Transverse colon (tissue), 4 donors: Measurements from ENCODE around the gene MARCHF7. TPM values are rescaled to one million over a fixed set of nuclear protein-coding genes. Genes with fewer than 3 reads are reported as not detected.
A peak's percentile ranks its signal among the peaks of the same experiment; 100 is the strongest.

Experiments
- DNase-seq: peaks from one replicate; pipeline ENCODE4 v3.0.0-alpha.2; 2019
- H3K27ac ChIP-seq, 4 donors: fragments of 200-600 bp; sonication (generic); 2 replicates each; pipeline ENCODE4 v1.5.1; 2016 to 2018; ENCODE audit warnings: inconsistent platforms in 4 of 4
- H3K27me3 ChIP-seq: fragments of 200-600 bp; sonication (generic); 2 replicates; pipeline ENCODE4 v1.5.1; 2017; ENCODE audit warnings: inconsistent platforms
- H3K36me3 ChIP-seq, 4 donors: fragments of 200-600 bp; sonication (generic); 2 replicates each; pipeline ENCODE4 v1.5.1; 2017 to 2019; ENCODE audit warnings: inconsistent platforms in 4 of 4
- H3K4me1 ChIP-seq, 4 donors: fragments of 200-600 bp; sonication (generic); 2 replicates each; pipeline ENCODE4 v1.5.1; 2017 to 2020; ENCODE audit warnings: inconsistent platforms in 4 of 4
- H3K4me3 ChIP-seq, 4 donors: fragments of 200-600 bp; sonication (generic); 1 replicate in 1 of 4; 2 replicates in 3 of 4; pipeline versions ENCODE4 v1.5.1 to v1.6.1; 2017 to 2019; ENCODE audit warnings: inconsistent platforms in 4 of 4
- H3K9me3 ChIP-seq, 2 donors: fragments of 200-600 bp; sonication (generic); 2 replicates each; pipeline ENCODE4 v1.5.1; 2017 to 2019; ENCODE audit warnings: inconsistent platforms in 2 of 2
- CTCF ChIP-seq, 5 experiments: fragments of 200-600 bp in 3 of 5; fragments of 450-650 bp in 2 of 5; sonication (generic) in 3 of 5; IDR thresholded peaks; 1 replicate in 2 of 5; 2 replicates in 3 of 5; pipeline ENCODE4 v1.5.1; 2016 to 2017; ENCODE audit warnings: antibody characterized with exemption in 5 of 5, inconsistent platforms in 3 of 5, mild to moderate bottlenecking in 2 of 5, moderate library complexity in 1 of 5
- EP300 ChIP-seq: sonication (generic); formaldehyde crosslinking; IDR thresholded peaks from one replicate; pipeline ENCODE4 v1.6.1; 2017; ENCODE audit warnings: antibody characterized with exemption, low read depth
- POLR2A ChIP-seq: fragments of 450-650 bp; IDR thresholded peaks from one replicate; pipeline ENCODE4 v1.6.1; 2016; ENCODE audit warnings: antibody characterized with exemption, mild to moderate bottlenecking, moderate library complexity
- POLR2AphosphoS5 ChIP-seq, 3 donors: sonication (generic); formaldehyde crosslinking; IDR thresholded peaks; one replicate each; pipeline ENCODE4 v1.6.1; 2016; ENCODE audit warnings: antibody characterized with exemption in 3 of 3
- WGBS, 2 donors: methylation state at CpG; one replicate each; pipeline ENCODE4 v1.1.5; 2018; ENCODE audit warnings: low coverage in 1 of 2; 5-methylcytosine and 5-hydroxymethylcytosine counted together
- in situ Hi-C, 4 donors: fragments of 200-750 bp; cut with MboI; loops; one replicate each; pipeline versions ENCODE4 v1.15.0 to v1.15.1; 2017; ENCODE audit warnings: low sequenced_read_pairs in 3 of 4, low pct_ligation_motif_present in 1 of 4, low pct_unique_long_range_greater_than_20kb in 1 of 4
- intact Hi-C: fragments of 100-400 bp; cut with DNase I; formaldehyde crosslinking; loops from one replicate; pipeline ENCODE4 v1.15.1; 2023; ENCODE audit warnings: low total_unique reads
- total RNA-seq, 4 donors: library from RNA; depleted of rRNA; stranded (reverse); fragments of >200 nt; gene quantifications; one replicate each; pipeline ENCODE4 v1.1.0, GENCODE V29; 2016

Gene MARCHF7
- total RNA-seq, 4 donors from 2014 or later = 25.8 to 96.9 (median 71.0) TPM

GRCh38 chr2:159758686-159759085, 46.4 kb downstream of the MARCHF7 start:
- Histone ChIP-seq H3K27me3 (no peaks in the 10 kb centered on the region), H3K4me3 (no peak overlapping the region), H3K36me3 (peaks cover 0 to 29% (median 14%) of the 10 kb centered on the region in 4 donors), H3K27ac (peak overlapping the region in 1 of 4 donors; percentile 8), H3K4me1 (peaks cover 0 to 18% (median 5%) of the 10 kb centered on the region in 4 donors), H3K9me3 (no peaks in the 10 kb centered on the region)
- no peak for TF ChIP-seq POLR2A
- TF ChIP-seq POLR2AphosphoS5 (IDR thresholded peaks at IDR 0.05) = no peak
- TF ChIP-seq EP300 = no peak
- no peak for TF ChIP-seq CTCF (IDR thresholded peaks at IDR 0.05)
- in situ Hi-C loops (no loop called here), intact Hi-C loops (no loop called here)
- no peak for DNase-seq
- WGBS, 2 donors = 64 to 80% methylated on average over 1 of the region's 1 CpG

- in situ Hi-C loops = no loop called here
- H3K36me3 ChIP-seq = peaks cover 0 to 32% (median 15%) of the 10 kb centered on the region in 4 donors
- intact Hi-C loops = no loop called here
- H3K4me1 ChIP-seq = peaks cover 0 to 15% (median 5%) of the 10 kb centered on the region in 4 donors
- DNase-seq = no peak
- no peak for TF ChIP-seq EP300
- TF ChIP-seq POLR2AphosphoS5 (IDR thresholded peaks at IDR 0.05) = no peak
- TF ChIP-seq CTCF (IDR thresholded peaks at IDR 0.05) = no peak
- no peak for TF ChIP-seq POLR2A
- H3K27ac ChIP-seq = no peak overlapping the region
- no peak overlapping the region for H3K4me3 ChIP-seq
- H3K27me3 ChIP-seq = no peaks in the 10 kb centered on the region
- H3K9me3 ChIP-seq = no peaks in the 10 kb centered on the region
- 74 to 84% methylated on average over 3 of the region's 3 CpGs for WGBS, 2 donors
Observed at GRCh38 chr2:159759577-159759976, 47.3 kb downstream of the MARCHF7 start.

GRCh38 chr2:159760326-159760725, 48.0 kb downstream of the MARCHF7 start:
- H3K4me1 ChIP-seq = peaks cover 0 to 15% (median 5%) of the 10 kb centered on the region in 4 donors
- in situ Hi-C loops (no loop called here), intact Hi-C loops (no loop called here)
- no peak for TF ChIP-seq CTCF (IDR thresholded peaks at IDR 0.05)
- no peaks in the 10 kb centered on the region for H3K9me3 ChIP-seq
- no peaks in the 10 kb centered on the region for H3K27me3 ChIP-seq
- no peak for DNase-seq
- no peak overlapping the region for H3K4me3 ChIP-seq
- no peak overlapping the region for H3K27ac ChIP-seq
- peaks cover 0 to 33% (median 15%) of the 10 kb centered on the region in 4 donors for H3K36me3 ChIP-seq

- Histone ChIP-seq H3K27me3 (no peaks in the 10 kb centered on the region), H3K4me3 (no peak overlapping the region), H3K27ac (no peak overlapping the region), H3K36me3 (peaks cover 0 to 33% (median 18%) of the 10 kb centered on the region in 4 donors), H3K4me1 (peaks cover 0 to 15% (median 5%) of the 10 kb centered on the region in 4 donors), H3K9me3 (no peaks in the 10 kb centered on the region)
- intact Hi-C loops (no loop called here), in situ Hi-C loops (no loop called here)
- 59 to 60% methylated on average over 1 of the region's 1 CpG for WGBS, 2 donors
- TF ChIP-seq POLR2A (no peak), CTCF (IDR thresholded peaks at IDR 0.05) (no peak), POLR2AphosphoS5 (IDR thresholded peaks at IDR 0.05) (no peak), EP300 (no peak)
- no peak for DNase-seq
Observed at GRCh38 chr2:159762075-159762474, 49.8 kb downstream of the MARCHF7 start.

Other genes starting within 250 kb of the MARCHF7 start
- 100 to 1,000 TPM in 1 of 4 donors, 10 to 100 TPM in 3; 42.3 to 104 (median 81.3) TPM for gene BAZ2B, start 96.0 kb upstream of the MARCHF7 start, total RNA-seq
- 10 to 100 TPM; 12.7 to 35.9 (median 19.1) TPM for gene CD302, start 85.7 kb downstream of the MARCHF7 start, total RNA-seq
- 10 to 100 TPM; 15.3 to 44.2 (median 37.2) TPM for gene LY75, start 192.2 kb downstream of the MARCHF7 start, total RNA-seq